ENCODE results near the gene TMED7. TPM values are rescaled to one million over a fixed set of nuclear protein-coding genes. Genes with fewer than 3 reads are reported as not detected.

Gene TMED7
- total RNA-seq, 1 donor, result 234 TPM

GRCh38 chr5:115578657-115579056, 47.2 kb downstream of the TMED7 start:
- TF ChIP-seq CTCF (IDR thresholded peaks at IDR 0.05; ENCODE audit: insufficient read depth, low read depth, low read length), result no peak
- no peak overlapping the region for H3K4me3 ChIP-seq (ENCODE audit: low read depth, low read length)
- no peak for DNase-seq (ENCODE audit: low read depth)

DNA sequence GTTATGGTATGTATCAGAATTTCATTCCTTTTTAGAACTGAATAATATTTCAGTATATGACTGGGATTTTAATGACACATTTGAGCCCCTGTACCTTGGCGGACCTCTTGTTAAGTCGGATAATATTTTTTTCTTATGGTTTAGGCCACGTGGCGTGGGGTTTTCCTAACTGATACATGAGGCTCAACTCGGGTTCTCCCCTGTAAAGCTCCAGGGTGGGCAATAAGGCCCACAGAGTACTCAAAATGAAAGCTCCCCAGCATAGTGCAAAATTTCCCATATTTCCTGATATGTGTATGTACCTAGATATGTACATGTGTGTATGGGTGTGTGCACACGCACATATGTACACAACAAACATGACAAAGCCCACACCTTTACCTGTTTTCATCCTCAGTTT, 48.1 kb downstream of the TMED7 start:
- TF ChIP-seq CTCF (IDR thresholded peaks at IDR 0.05; ENCODE audit: insufficient read depth, low read depth, low read length), result no peak
- no peak overlapping the region for H3K4me3 ChIP-seq (ENCODE audit: low read depth, low read length)
- DNase-seq (ENCODE audit: low read depth), result no peak

GRCh38 chr5:115577329-115577728, 48.5 kb downstream of the TMED7 start:
- no peak for TF ChIP-seq CTCF (IDR thresholded peaks at IDR 0.05; ENCODE audit: insufficient read depth, low read depth, low read length)
- no peak for DNase-seq (ENCODE audit: low read depth)
- H3K4me3 ChIP-seq (ENCODE audit: low read depth, low read length), result no peak overlapping the region

DNA sequence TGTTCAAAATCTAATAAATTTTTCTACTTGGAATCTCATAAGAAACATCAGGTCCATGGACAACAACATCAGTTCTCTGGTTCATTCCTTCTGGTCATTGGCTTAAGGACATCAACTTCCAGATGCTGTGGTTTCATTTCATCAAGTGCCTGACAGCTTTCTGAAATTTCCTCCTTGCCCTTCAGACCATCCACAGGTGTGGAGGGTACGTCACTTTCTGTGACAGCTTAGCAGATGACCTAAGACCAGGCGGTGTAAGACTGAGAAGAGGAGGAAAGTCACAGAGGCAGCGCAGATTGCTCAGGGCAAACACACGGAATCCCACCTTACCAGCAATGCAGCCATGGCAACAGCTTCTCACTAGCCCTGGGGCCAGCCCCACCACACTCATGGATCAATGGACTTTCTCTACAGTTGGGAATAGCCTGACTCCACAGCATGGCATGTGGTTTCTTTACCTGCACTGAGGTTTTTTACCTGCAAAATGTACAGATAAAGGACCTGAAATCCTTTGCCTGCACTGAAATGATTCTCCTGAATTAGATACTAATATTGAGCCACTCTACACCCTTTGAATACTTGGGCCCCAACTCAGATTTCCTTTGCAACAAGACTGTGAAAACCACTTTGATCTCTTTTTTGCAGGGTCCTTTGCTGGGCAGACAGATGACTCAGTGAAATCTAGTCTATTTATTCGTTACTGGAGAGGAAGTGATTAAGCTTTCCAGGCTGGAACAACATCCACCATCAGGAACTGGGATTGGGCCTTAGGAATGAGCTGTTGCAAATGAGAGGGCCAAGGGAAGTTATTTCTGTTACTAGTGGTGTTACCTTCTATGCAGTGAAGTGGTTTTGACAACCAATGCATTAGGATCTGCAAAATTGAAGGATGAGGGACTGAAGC, 50.4 kb downstream of the TMED7 start:
- no peak for TF ChIP-seq CTCF (IDR thresholded peaks at IDR 0.05; ENCODE audit: insufficient read depth, low read depth, low read length)
- no peak for DNase-seq (ENCODE audit: low read depth)
- H3K4me3 ChIP-seq (ENCODE audit: low read depth, low read length), result no peak overlapping the region

GRCh38 chr5:115573133-115573532, 52.7 kb downstream of the TMED7 start:
- TF ChIP-seq CTCF (IDR thresholded peaks at IDR 0.05; ENCODE audit: insufficient read depth, low read depth, low read length), result no peak
- no peak overlapping the region for H3K4me3 ChIP-seq (ENCODE audit: low read depth, low read length)
- DNase-seq (ENCODE audit: low read depth), result no peak

DNA sequence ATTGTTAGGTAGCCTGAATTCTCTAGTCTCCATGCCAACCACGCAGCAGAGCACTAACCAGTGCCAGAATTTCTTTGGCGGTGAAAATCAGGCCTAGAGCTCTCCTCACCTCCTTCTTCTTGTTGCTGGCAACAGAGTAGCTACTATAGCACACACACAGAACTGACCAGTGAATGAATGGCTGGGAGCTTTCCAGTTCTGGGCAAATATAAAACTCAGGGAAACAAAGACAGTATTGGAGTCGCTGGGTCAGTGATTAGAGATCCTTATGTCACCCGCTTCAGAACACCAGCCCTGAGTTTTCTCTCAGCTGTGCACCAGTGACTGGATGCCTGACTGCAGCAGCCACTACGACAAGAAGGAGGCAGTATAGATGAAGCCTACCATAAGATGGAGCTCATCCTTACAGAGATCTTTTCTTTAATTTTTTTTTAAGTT, 54.4 kb downstream of the TMED7 start:
- H3K4me3 ChIP-seq (ENCODE audit: low read depth, low read length), result no peak overlapping the region
- no peak for DNase-seq (ENCODE audit: low read depth)
- no peak for TF ChIP-seq CTCF (IDR thresholded peaks at IDR 0.05; ENCODE audit: insufficient read depth, low read depth, low read length)
